Spleen (tissue), 11 donors: ENCODE data around the gene ESRRB. TPM values are rescaled to one million over a fixed set of nuclear protein-coding genes. Genes with fewer than 3 reads are reported as not detected.

Experiments used
- DNase-seq: peaks from one replicate; pipeline ENCODE4 v3.0.0-alpha.2; 2020
- H3K27ac ChIP-seq, 8 donors: fragments of 200-600 bp; sonication (generic) in 7 of 8; 1 replicate in 4 of 8; 2 replicates in 4 of 8; pipeline versions ENCODE4 v1.5.0 to v1.8.0; 2016 to 2021; ENCODE audit warnings: inconsistent platforms in 4 of 8, mild to moderate bottlenecking in 4 of 8, moderate library complexity in 1 of 8
- H3K27me3 ChIP-seq, 7 donors: fragments of 200-600 bp; sonication (generic) in 6 of 7; replicated peaks in 1 of 7; 1 replicate in 4 of 7; 2 replicates in 3 of 7; pipeline versions ENCODE4 v1.5.0 to v1.8.0; 2016 to 2021; ENCODE audit warnings: inconsistent platforms in 3 of 7, mild to moderate bottlenecking in 1 of 7
- H3K36me3 ChIP-seq, 6 donors: fragments of 200-600 bp; sonication (generic) in 5 of 6; 1 replicate in 4 of 6; 2 replicates in 2 of 6; pipeline versions ENCODE4 v1.5.0 to v1.8.0; 2016 to 2021; ENCODE audit warnings: inconsistent platforms in 2 of 6
- H3K4me1 ChIP-seq, 6 donors: fragments of 200-600 bp; sonication (generic) in 5 of 6; 1 replicate in 3 of 6; 2 replicates in 3 of 6; pipeline versions ENCODE4 v1.5.0 to v1.8.0; 2016 to 2021; ENCODE audit warnings: inconsistent platforms in 3 of 6
- H3K4me3 ChIP-seq, 8 donors: fragments of 200-600 bp; sonication (generic) in 7 of 8; 1 replicate in 4 of 8; 2 replicates in 4 of 8; pipeline versions ENCODE4 v1.5.0 to v1.8.0; 2016 to 2021; ENCODE audit warnings: inconsistent platforms in 4 of 8, mild to moderate bottlenecking in 4 of 8, moderate library complexity in 2 of 8
- H3K9me3 ChIP-seq, 8 donors: fragments of 200-600 bp; sonication (generic) in 7 of 8; 1 replicate in 4 of 8; 2 replicates in 4 of 8; pipeline versions ENCODE4 v1.5.0 to v1.8.0; 2016 to 2021; ENCODE audit warnings: inconsistent platforms in 4 of 8
- CTCF ChIP-seq, 11 experiments: fragments of 200-600 bp in 7 of 11; fragments of 450-650 bp in 4 of 11; sonication (generic) in 4 of 11; IDR thresholded peaks in 8 of 11; conservative IDR thresholded peaks in 3 of 11; 1 replicate in 7 of 11; 2 replicates in 4 of 11; pipeline versions ENCODE4 v1.4.0 to v1.8.0; 2016 to 2021; ENCODE audit warnings: antibody characterized with exemption in 11 of 11, inconsistent platforms in 4 of 11, mild to moderate bottlenecking in 1 of 11
- POLR2A ChIP-seq, 3 donors: fragments of 450-650 bp; IDR thresholded peaks; one replicate each; pipeline ENCODE4 v1.5.1; 2017; ENCODE audit warnings: antibody characterized with exemption in 3 of 3, mild to moderate bottlenecking in 1 of 3
- POLR2AphosphoS5 ChIP-seq, 3 donors: sonication (generic); formaldehyde crosslinking; IDR thresholded peaks; one replicate each; pipeline ENCODE4 v1.5.1; 2017; ENCODE audit warnings: antibody characterized with exemption in 3 of 3
- WGBS, 5 donors: extraction: QIAGEN DNeasy Blood & Tissue Kit in 3 of 5; methylation state at CpG; one replicate each; pipeline versions ENCODE4 v1.1.5 to v1.1.7; 2013 to 2018; 5-methylcytosine and 5-hydroxymethylcytosine counted together
- intact Hi-C: fragments of 100-400 bp; cut with DNase I; formaldehyde crosslinking; loops from one replicate; pipeline ENCODE4 v1.15.0; 2023; ENCODE audit warnings: low total_unique reads
- polyA plus RNA-seq, 3 donors: library from polyadenylated mRNA; stranded (reverse); fragments of 200-250 nt; gene quantifications; one replicate each; pipeline ENCODE4 v1.2.1, GENCODE V29; 2013
- total RNA-seq, 7 donors: library from RNA; depleted of rRNA in 3 of 7; stranded (reverse); fragments of >200 nt in 3 of 7; fragmentation: NEBNext Ultra II Directional in 4 of 7; extraction: Animal tissue kit (Norgen Biotek cat#: 25700) in 4 of 7; gene quantifications; one replicate each; pipeline versions ENCODE4 v1.1.0 to v1.2.1, GENCODE V29; 2016 to 2021
- donor health status: healthy with polysubstance abuse.
- donor health status: DM: no; HTN: no; CAD: no; lungs with moderate emphysema.
- donor health status: DM: no; HTN: no; CAD: no.
- donor health status: Bipolar disorder and iron deficiency.
- donor health status: healthy.
- donor health status: DM: no; HTN: no; CAD: no.
- donor health status: DM: yes; HTN: yes; CAD: no.

Gene ESRRB
- total and polyA plus RNA-seq, 10 donors: 0.10 to 1.1 (median 0.72) TPM; not detected in 1

DNA sequence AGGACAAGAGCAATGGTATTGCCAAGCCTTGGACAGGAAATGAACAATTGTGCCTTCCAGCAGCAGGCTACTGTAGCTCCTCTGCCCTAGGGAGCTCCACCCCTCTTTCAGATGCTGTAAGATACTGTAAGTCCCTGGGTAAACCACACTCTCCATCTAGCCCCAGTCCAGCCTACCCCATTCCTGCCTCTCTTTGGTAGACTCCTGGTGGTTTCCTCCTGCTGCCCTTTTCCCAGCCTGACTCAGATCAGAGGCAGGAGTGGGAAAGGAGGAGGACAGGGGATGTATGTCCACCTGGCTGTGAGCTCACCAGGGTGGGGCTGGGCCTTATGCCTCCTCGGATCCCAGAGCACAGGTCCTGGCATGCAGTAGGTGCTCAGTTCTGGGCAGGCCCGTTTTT lies 174.6 kb downstream of the ESRRB start:
- Histone ChIP-seq H3K27ac (no peak overlapping the region), H3K4me1 (no peaks in the 10 kb centered on the region), H3K9me3 (no peaks in the 10 kb centered on the region), H3K4me3 (no peak overlapping the region), H3K36me3 (no peaks in the 10 kb centered on the region), H3K27me3 (no peaks in the 10 kb centered on the region)
- TF ChIP-seq POLR2AphosphoS5 (IDR thresholded peaks at IDR 0.05) (no peak), CTCF (IDR thresholded peaks at IDR 0.05 in 8 of 11, conservative IDR thresholded peaks at IDR 0.05 in 3 of 11) (no peak), POLR2A (IDR thresholded peaks at IDR 0.05) (no peak)
- 69 to 89% (median 78%) methylated on average over 2 of the region's 2 CpGs for WGBS, 5 donors
- intact Hi-C loops: no loop called here
- no peak for DNase-seq

- Histone ChIP-seq H3K4me3 (no peak overlapping the region), H3K9me3 (no peaks in the 10 kb centered on the region), H3K27ac (no peak overlapping the region), H3K4me1 (no peaks in the 10 kb centered on the region), H3K36me3 (no peaks in the 10 kb centered on the region), H3K27me3 (no peaks in the 10 kb centered on the region)
- DNase-seq: no peak
- TF ChIP-seq CTCF (IDR thresholded peaks at IDR 0.05 in 8 of 11, conservative IDR thresholded peaks at IDR 0.05 in 3 of 11) (no peak), POLR2AphosphoS5 (IDR thresholded peaks at IDR 0.05) (no peak), POLR2A (IDR thresholded peaks at IDR 0.05) (no peak)
- 73 to 89% (median 81%) methylated on average over 2 of the region's 2 CpGs for WGBS, 5 donors
- intact Hi-C loops: no loop called here
Observed at GRCh38 chr14:76551116-76551515, 175.2 kb downstream of the ESRRB start.

Other genes starting within 250 kb of the ESRRB start
- 10 to 100 TPM; 51.5 to 96.5 (median 74.5) TPM for gene GPATCH2L, start 224.2 kb upstream of the ESRRB start, total RNA-seq
- gene GPATCH2L, start 224.2 kb upstream of the ESRRB start, polyA plus RNA-seq: 1 to 10 TPM; 3.5 to 5.2 (median 4.0) TPM